RPMI8226 (cell line): Measurements from ENCODE around the gene LEP.
"Not testable (repeated sequence)": the region's sequence is repeated elsewhere in the genome, so short reads cannot be mapped to it uniquely, and the experiment has no call there.

Experiments
- DNase-seq: peaks from one replicate; pipeline ENCODE4 v3.0.0-alpha.2; 2015

LEP gene

GRCh38 chr7:128275681-128276080, 34.6 kb downstream of the LEP start:
- DNase-seq, result no peak

- DNase-seq, result no peak
Measured at GRCh38 chr7:128278366-128278765, 37.3 kb downstream of the LEP start.

GRCh38 chr7:128279124-128279713, 38.1 kb downstream of the LEP start:
- DNase-seq, result no peak

- DNase-seq, result not testable (repeated sequence)
Measured at GRCh38 chr7:128280451-128280850, 39.4 kb downstream of the LEP start.

GRCh38 chr7:128281605-128282380, 40.7 kb downstream of the LEP start:
- DNase-seq, result no peak

GRCh38 chr7:128284102-128284501, 43.0 kb downstream of the LEP start:
- DNase-seq, result no peak

- DNase-seq, result no peak
Measured at GRCh38 chr7:128287556-128287955, 46.5 kb downstream of the LEP start.

GRCh38 chr7:128298004-128298403, 56.9 kb downstream of the LEP start:
- not testable (repeated sequence) for DNase-seq

GRCh38 chr7:128299109-128299607, 58.1 kb downstream of the LEP start:
- no peak for DNase-seq

- DNase-seq, result peak; percentile 12
Measured at GRCh38 chr7:128302139-128302538, 61.1 kb downstream of the LEP start.

- DNase-seq, result no peak
Measured at GRCh38 chr7:128303133-128303532, 62.1 kb downstream of the LEP start.

GRCh38 chr7:128303643-128304042, 62.6 kb downstream of the LEP start:
- no peak for DNase-seq

GRCh38 chr7:128304212-128304611, 63.1 kb downstream of the LEP start:
- no peak for DNase-seq

GRCh38 chr7:128307061-128307460, 66.0 kb downstream of the LEP start:
- no peak for DNase-seq
